D721Med (cell line): ENCODE measurements around the gene KCNK2.

Source experiments
- DNase-seq: peaks from one replicate; pipeline ENCODE4 v3.0.0; 2011; ENCODE audit warnings: low spot score; ENCODE audit not compliant: insufficient read length
- FAIRE-seq: peaks from 2 replicates; lab custom pipeline; 2011; peaks lifted over from hg19 to GRCh38; lab: Jason Lieb, UNC
- TF ChIP-seq, protein P1 (sequence below): IDR thresholded peaks from 2 replicates; pipeline ENCODE4 v1.5.1; 2012; ENCODE audit warnings: mild to moderate bottlenecking, control low read depth; ENCODE audit not compliant: insufficient read depth; ENCODE audit errors: missing control alignments

The KCNK2 gene

DNA sequence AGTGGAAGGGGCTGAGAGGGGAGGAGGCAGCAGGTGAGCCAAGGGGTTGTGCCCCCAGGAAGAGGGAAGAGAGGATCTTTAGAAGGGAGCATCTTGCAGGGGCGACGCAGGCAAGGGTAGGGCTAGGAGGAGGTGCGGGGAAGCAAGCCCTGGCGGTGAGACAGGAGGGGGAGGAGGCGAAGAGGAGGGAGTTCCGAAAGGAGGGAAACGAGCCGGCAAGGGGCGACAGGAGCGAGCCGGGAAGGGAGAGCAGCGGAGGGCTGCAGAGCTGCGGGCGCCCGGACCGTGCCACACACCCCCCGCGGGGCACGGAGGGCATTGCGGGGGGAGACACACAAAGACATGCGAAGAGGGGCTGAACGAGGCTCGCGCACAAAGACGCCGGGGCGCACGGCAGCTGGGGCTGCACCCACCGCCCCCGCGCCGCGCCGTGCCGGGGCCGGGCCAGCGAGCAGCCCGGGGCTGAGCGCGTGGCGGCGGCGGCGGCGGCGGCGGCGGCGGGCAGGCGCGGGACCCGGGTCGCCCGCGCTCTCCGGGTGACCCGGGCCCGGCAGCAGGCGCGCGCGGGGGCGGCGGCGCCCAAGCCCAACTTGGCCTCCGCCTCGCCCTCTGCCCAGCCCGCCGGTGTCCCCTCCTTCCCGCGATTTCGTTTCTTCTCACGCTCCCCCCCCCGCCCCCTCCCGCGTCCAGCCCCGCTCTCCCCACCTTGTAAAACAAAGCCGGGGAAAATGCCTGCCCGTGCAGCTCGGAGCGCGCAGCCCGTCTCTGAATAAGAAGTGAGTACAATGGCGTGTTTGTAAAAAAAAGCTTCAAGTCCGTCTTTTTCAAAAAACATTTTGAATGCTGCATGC is at the start of gene KCNK2:
TSS of gene KCNK2 (plus strand) at position 206 of the 851 bp plus-strand sequence. CDS start 649 bp downstream, outside the sequence.
- FAIRE-seq, result no peak
- TF ChIP-seq, protein P1, sequence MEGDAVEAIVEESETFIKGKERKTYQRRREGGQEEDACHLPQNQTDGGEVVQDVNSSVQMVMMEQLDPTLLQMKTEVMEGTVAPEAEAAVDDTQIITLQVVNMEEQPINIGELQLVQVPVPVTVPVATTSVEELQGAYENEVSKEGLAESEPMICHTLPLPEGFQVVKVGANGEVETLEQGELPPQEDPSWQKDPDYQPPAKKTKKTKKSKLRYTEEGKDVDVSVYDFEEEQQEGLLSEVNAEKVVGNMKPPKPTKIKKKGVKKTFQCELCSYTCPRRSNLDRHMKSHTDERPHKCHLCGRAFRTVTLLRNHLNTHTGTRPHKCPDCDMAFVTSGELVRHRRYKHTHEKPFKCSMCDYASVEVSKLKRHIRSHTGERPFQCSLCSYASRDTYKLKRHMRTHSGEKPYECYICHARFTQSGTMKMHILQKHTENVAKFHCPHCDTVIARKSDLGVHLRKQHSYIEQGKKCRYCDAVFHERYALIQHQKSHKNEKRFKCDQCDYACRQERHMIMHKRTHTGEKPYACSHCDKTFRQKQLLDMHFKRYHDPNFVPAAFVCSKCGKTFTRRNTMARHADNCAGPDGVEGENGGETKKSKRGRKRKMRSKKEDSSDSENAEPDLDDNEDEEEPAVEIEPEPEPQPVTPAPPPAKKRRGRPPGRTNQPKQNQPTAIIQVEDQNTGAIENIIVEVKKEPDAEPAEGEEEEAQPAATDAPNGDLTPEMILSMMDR, result no peak
- DNase-seq, result peak; percentile 43

- no peak for DNase-seq
- no peak for FAIRE-seq
- TF ChIP-seq, protein P1, result no peak
These were observed 49.5 kb upstream of the KCNK2 start for GRCh38 chr1:215032911-215033526.

- TF ChIP-seq, protein P1, result no peak
- DNase-seq, result no peak
- FAIRE-seq, result no peak
These were observed 42.3 kb upstream of the KCNK2 start for GRCh38 chr1:215040190-215040589.

- TF ChIP-seq, protein P1, result no peak
- DNase-seq (no peak), FAIRE-seq (peak; percentile 92)
These were observed 39.1 kb upstream of the KCNK2 start for GRCh38 chr1:215043401-215043800.

DNA sequence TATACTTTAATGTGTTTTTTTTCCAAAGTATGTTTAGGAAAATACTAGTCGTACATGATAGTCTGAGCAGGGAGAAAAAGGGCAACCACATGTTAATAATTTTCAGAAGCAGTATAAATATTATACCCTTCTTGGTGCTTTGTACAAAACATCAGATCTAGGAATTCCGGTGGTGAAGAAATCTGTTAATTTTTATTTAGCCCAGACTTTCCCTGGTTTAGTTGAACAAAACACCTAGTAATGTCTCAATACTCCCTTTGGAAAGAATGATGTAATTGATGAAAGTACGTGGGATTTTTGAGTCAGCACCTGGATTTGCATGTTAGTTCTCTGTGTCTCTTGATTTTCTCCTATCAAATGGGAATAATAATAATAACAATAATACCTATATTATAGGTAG is 38.4 kb upstream of the KCNK2 start:
- FAIRE-seq (peak; percentile 35), DNase-seq (no peak)
- TF ChIP-seq, protein P1, result no peak

DNA sequence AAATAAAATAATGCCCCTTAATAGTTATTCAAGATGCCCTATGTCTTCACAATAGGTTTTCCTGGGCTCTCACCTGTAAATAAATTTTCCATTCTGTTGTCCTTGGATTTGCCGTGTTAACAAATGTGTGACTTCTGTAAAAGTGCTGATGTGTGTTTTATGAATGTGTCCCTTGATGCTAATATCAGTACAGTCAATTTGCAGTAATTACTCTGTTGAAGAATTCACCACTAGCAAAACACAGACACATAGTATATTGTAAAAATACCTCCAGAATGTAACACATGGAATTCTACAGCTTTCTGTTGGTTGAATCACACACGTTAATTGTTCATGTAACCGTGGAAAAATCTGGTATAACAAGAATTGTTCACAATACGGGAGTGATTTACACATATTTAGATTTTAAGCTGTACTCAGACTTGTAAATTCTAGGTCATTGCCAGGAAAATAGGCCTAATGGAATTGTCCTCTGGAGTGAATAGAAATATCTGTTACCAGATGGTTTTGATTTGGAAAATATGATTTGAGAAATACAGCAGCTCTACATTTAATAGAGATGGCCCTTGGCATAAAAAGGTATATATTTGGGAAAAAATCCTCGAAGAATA is 36.7 kb upstream of the KCNK2 start:
- DNase-seq (no peak), FAIRE-seq (peak; percentile 25)
- TF ChIP-seq, protein P1, result no peak
